Skin of body (tissue), 2 donors: ENCODE results near the gene BRAF. TPM values are rescaled to one million over a fixed set of nuclear protein-coding genes. Genes with fewer than 3 reads are reported as not detected.
"Not testable (repeated sequence)": the region's sequence is repeated elsewhere in the genome, so short reads cannot be mapped to it uniquely, and the experiment has no call there.

ENCODE experiments used
- DNase-seq: peaks from one replicate; lab custom pipeline; 2025; lab: John Stamatoyannopoulos, UW
- total RNA-seq: library from RNA; depleted of rRNA; stranded (reverse); fragments of >200 nt; gene quantifications from one replicate; pipeline ENCODE4 v1.2.3, GENCODE V29; 2014

The BRAF gene
- total RNA-seq, 1 donor from 2014 or later = 63.6 TPM

DNA sequence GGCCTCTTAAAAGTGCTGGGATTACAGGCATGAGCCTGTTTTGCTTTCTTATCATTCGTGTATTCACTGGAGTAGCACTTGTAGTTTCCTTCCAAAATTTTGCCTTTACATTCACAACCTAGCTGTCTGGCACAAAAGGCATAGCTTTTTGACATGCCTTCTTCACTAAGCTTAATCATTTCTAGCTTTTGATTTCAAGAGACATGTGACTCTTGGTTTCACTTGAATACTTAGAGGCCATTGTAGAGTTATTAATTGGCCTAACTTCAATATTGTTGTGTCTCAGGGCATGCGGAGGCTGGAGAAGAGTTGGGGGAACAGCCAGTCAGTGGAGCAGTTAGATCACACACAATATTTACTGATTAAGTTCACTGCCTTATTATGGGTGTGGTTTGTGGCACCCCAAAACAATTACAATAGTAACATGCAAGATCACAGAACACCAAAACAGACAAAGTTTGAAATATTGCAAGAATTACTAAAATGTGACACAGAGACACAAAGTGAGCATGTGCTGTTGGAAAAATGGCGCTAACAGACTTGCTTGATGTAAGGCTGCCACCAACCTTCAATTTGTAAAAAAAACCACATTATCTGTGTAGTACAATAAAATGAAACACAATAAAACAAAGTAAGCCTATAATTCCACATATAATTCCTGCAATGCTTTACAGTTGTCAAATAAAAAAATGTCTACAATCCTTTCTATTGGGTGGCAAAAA lies 43.1 kb downstream of the BRAF start:
- no peak for DNase-seq

DNA sequence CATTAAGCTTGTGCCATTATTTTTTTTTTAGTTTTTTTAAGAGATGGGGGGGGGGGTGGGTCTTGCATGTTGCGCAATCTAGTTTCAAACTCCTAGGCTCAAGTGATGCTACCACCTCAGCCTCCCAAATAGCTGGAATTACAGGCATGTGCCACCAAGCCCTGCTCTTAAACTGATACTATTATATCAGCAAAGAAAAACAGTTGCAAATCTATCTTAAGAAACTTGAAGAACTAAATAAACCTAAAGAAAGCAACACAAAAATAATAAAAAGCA lies 47.5 kb downstream of the BRAF start:
- no peak for DNase-seq

GRCh38 chr7:140876519-140877248 lies 48.0 kb downstream of the BRAF start:
- no peak for DNase-seq

- no peak for DNase-seq
Measured at GRCh38 chr7:140873434-140873833, 51.3 kb downstream of the BRAF start.

GRCh38 chr7:140870003-140870402 lies 54.7 kb downstream of the BRAF start:
- DNase-seq = no peak

DNA sequence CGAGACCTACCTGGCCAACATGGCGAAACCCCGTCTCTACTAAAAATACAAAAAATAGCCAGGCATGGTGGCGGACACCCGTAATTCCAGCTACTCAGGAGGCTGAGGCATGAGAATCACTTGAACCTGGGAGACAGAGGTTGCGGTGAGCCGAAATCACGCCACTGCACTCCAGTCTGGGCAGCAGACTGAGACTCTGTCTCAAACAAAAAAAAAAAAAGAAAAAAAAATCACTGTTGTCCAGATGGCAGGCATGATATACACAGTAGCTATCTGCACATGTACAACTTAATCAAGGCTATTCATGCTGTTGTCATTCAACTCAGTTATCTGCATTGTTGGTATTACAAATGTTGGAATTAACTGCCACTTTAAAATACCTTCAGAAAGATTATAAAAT lies 55.3 kb downstream of the BRAF start:
- no peak for DNase-seq

- DNase-seq = no peak
Measured at GRCh38 chr7:140867467-140868462, 57.0 kb downstream of the BRAF start.

GRCh38 chr7:140866926-140867325 lies 57.8 kb downstream of the BRAF start:
- no peak for DNase-seq

GRCh38 chr7:140864732-140865131 lies 60.0 kb downstream of the BRAF start:
- DNase-seq = no peak

GRCh38 chr7:140863867-140864266 lies 60.9 kb downstream of the BRAF start:
- no peak for DNase-seq

DNA sequence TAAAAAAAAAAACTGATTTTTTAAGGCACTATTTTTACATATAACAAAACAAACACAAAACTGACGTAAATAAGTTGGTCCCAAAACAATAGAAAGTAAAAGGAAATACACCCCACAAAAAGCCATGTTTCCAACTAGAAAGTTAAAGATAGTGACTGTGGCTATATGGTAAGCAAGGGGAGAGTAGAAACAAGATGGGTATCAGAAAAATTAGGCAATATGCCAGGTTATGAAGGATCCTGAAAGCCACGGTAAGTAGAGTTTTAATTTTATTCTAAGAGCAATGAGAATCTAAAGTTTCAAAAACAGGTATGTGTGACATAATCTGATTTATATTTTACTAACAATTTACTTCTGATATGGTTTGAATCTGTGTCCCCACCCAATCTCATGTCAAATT lies 61.5 kb downstream of the BRAF start:
- DNase-seq = no peak

- no peak for DNase-seq
Measured at GRCh38 chr7:140857048-140857447, 67.7 kb downstream of the BRAF start.

DNA sequence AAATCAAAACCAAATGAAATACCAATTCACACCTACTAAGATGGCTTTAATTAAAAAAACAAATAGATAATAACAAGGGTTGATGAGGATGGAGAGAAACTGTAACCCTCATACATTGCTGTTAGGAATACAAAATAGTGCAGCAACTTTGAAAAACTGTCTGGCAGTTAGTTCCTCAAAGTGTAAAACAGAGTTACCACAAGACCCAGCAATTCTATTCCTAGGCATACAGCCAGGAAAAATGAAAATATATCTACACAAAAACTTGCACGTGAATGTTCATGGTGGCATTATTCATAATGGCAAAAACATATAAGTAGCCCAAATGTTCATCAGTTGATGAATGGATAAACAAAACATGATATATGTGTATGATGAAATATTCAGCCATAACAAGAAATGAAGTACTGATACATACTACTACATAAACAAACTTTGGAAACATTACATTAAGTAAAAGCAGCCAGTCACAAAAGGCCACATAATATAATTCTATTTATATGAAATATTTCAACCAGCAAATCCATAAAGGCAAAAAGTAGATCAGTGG lies 83.5 kb downstream of the BRAF start:
- no peak for DNase-seq

DNA sequence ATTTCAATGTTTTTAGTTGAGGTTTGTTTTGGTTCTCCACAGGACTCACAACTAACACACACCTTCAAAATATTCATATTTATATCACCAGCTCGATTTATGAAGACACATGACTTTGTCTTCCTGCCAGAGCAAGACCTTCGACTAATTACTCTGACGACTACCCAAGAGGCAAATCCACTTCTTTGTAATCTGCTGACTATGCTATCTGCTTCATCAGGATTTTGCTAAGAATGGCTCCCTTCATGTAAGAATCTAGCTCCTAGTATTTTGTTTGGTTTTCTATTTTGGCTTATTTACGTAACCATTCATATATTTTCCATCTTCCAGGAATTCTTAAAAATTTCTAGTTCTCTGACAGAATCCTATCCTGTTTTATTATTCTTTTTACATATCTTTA lies 93.0 kb downstream of the BRAF start:
- DNase-seq = no peak

DNA sequence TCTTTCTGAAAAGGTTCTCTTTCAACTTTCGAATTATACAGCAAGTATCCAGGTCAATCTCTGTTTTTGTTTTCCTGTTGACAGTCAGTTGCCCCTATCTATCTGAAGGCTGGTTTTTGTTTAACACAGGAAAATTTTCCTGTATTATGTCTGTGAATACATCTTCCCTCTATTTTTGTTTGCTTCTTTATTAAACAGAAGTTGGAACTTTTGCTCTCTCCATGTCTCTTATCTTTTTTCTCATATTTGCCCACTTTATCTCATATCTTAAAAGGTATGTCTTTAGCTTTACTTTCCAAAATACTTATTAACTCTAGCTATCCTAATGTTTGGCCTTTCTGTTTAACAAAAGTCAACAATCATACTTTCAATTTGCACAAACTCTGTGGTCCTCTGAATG lies 95.0 kb downstream of the BRAF start:
- no peak for DNase-seq

- no peak for DNase-seq
Measured at GRCh38 chr7:140828741-140829140, 96.0 kb downstream of the BRAF start.

DNA sequence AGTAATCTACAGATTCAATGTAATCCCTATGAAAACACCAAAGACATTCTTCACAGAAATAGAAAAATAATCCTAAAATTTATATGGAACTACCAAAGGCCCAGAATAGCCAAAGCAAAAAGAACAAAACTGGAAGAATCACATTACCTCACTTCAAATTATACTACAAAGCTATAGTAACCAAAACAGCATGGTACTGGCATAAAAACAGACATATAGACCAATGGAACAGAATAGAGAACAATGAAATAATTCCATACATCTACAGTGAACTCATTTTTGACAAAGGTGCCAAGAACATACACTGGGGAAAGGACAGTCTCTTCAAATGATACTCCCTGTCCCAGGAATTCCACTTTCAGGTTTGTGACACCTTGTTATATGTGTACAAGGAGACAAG lies 107.3 kb downstream of the BRAF start:
- DNase-seq = not testable (repeated sequence)

DNA sequence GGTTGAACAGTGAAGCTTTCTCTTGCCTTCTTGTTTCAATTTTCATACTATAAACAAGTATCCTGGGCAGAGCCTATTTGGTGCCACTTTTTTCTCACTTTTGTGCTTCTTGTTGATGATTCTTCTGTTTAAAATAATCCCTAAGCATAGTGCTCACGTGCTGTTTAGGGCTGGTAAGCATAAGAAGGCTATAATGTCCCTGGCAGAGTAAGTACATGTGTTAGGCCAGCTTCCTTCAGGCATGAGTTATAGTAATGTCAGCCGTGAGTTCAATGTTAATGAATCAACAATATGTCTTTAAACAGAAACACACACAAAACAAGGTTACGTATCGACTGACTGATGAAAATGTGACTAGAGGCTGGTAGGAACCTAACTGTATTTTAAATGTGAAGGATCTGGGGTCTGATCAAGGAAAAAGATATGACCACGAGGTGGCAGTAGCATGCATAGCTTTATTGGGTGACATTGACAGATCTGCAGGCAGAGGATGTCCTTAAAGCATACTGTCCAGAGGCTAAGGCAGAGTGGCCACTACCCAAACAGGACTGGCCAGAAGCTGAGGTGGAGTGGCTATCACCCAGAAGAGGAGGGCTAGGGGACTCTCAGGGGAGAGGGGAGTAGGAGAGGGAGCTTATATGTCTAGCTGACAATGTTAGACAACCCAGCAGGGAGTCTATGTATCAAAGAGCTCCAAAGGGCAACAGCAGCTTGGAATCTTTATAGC lies 113.7 kb downstream of the BRAF start:
- DNase-seq = peak; percentile 45

DNA sequence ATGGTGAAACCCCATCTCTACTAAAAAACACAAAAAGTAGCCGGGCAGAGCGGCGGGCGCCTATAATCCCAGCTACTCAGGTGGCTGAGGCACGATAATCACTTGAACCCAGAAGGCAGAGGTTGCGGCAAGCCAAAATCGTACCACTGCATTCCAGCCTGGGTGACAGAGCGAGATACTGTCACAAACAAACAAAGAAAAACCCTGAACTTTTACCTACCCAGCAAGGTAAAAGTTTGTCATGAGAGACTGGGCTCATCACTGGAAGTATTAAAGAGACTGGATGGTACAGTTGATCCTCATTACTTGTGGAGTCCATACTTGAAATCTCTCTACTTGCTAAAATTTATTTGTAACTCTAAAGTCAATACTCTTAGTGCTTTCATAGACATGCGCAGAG lies 114.3 kb downstream of the BRAF start:
- no peak for DNase-seq

- DNase-seq = no peak
Measured at GRCh38 chr7:140778975-140779374, 145.8 kb downstream of the BRAF start.

GRCh38 chr7:140778568-140778967 lies 146.2 kb downstream of the BRAF start:
- no peak for DNase-seq
